ENCODE data around the gene TOMM70. TPM values are rescaled to one million over a fixed set of nuclear protein-coding genes. Genes with fewer than 3 reads are reported as not detected.

The TOMM70 gene
- polyA plus RNA-seq, 1 donor (not counting 4 experiments of a cell fraction or from before 2014, with no cell fraction given) = 40.8 TPM

DNA sequence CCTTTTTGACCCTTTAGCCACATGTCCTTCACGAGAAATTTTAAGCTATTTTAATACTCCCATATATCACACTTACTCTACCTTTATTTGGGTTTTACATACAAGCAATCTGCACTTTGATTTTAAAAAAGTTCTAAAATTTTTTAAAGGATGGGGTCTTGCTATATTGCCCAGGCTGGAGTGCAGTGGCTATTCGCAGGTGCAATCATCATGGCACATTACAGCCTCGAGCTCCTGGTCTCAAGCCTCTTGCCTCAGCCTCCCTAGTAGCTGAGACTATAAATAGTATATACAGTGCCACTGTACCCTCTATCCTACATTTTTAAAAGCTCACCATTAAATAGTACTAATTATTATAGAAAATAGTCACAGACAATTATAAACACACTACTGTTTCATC, 36.5 kb downstream of the TOMM70 start:
- no peak for FAIRE-seq
- no peaks in the 10 kb centered on the region for H4K20me1 ChIP-seq (ENCODE audit: control insufficient read depth, extremely low read depth, insufficient read depth, low read length)
- no peak for DNase-seq (ENCODE audit: low read depth, low spot score)
- TF ChIP-seq EZH2 (IDR thresholded peaks at IDR 0.05; ENCODE audit: low read length) = no peak
- TF ChIP-seq, protein P1, sequence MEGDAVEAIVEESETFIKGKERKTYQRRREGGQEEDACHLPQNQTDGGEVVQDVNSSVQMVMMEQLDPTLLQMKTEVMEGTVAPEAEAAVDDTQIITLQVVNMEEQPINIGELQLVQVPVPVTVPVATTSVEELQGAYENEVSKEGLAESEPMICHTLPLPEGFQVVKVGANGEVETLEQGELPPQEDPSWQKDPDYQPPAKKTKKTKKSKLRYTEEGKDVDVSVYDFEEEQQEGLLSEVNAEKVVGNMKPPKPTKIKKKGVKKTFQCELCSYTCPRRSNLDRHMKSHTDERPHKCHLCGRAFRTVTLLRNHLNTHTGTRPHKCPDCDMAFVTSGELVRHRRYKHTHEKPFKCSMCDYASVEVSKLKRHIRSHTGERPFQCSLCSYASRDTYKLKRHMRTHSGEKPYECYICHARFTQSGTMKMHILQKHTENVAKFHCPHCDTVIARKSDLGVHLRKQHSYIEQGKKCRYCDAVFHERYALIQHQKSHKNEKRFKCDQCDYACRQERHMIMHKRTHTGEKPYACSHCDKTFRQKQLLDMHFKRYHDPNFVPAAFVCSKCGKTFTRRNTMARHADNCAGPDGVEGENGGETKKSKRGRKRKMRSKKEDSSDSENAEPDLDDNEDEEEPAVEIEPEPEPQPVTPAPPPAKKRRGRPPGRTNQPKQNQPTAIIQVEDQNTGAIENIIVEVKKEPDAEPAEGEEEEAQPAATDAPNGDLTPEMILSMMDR (optimal IDR thresholded peaks at IDR 0.05 in 1 of 3, IDR thresholded peaks at IDR 0.05 in 1 of 3, conservative IDR thresholded peaks at IDR 0.05 in 1 of 3; ENCODE audit: extremely low read depth in 1 of 3, insufficient read depth in 2 of 3, low read length in 3 of 3) = no peak
- no peaks in the 10 kb centered on the region for H3K4me1 ChIP-seq (ENCODE audit: control insufficient read depth, extremely low read depth, insufficient read depth, low read length)
- no peaks in the 10 kb centered on the region for H3K79me2 ChIP-seq (ENCODE audit: control insufficient read depth, insufficient read depth, low read length)
- no peak overlapping the region for H3K4me2 ChIP-seq (ENCODE audit: control insufficient read depth, extremely low read depth, insufficient read depth, low read depth, low read length)
- H3K9me3 ChIP-seq (ENCODE audit: control insufficient read depth, low read depth, low read length) = no peaks in the 10 kb centered on the region
- no peak overlapping the region for H3K27ac ChIP-seq (ENCODE audit: control insufficient read depth, insufficient read depth, low read length)
- dilution Hi-C loops (cut with MboI; ENCODE audit: extremely low pct_ligation_motif_present, low sequenced_read_pairs) = no loop called here
- H2AFZ ChIP-seq (ENCODE audit: control insufficient read depth, low read length) = no peak overlapping the region
- no peaks in the 10 kb centered on the region for H3K27me3 ChIP-seq (ENCODE audit: control insufficient read depth, extremely low read depth, insufficient read depth, low read length)
- H3K36me3 ChIP-seq (ENCODE audit: control insufficient read depth in 2 of 2, extremely low read depth in 1 of 2, insufficient read depth in 2 of 2, low read length in 2 of 2) = peaks cover 8 to 10% of the 10 kb centered on the region in 2 experiments
- H3K4me3 ChIP-seq (ENCODE audit: control insufficient read depth in 2 of 3, extremely low read depth in 1 of 3, insufficient read depth in 2 of 3, low read depth in 1 of 3, low read length in 3 of 3) = no peak overlapping the region
- H3K9me1 ChIP-seq (ENCODE audit: control insufficient read depth, extremely low read depth, insufficient read depth, low read length) = no peaks in the 10 kb centered on the region
- no peak overlapping the region for H3K9ac ChIP-seq (ENCODE audit: control insufficient read depth, extremely low read depth, insufficient read depth, low read length)

DNA sequence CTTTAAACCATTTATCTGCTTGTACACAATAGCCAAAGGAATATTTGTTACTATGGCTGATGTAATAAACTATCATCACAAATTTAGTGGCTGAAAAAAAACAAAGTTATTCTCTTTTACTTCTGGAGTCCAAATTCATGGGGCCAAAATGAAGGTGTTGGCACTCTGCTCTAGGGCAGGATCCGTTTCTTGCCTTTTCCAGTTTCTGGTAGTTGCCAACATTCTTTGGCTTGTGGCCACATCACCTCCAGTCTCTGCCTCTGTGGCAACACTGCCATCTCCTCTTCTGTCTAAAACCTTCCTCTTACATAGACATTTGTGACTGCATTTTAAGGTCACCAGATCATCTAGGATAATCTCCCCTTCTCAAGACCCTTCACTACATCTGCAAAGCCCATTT, 39.0 kb downstream of the TOMM70 start:
- Histone ChIP-seq H3K79me2 (ENCODE audit: control insufficient read depth, insufficient read depth, low read length) (no peaks in the 10 kb centered on the region), H3K9ac (ENCODE audit: control insufficient read depth, extremely low read depth, insufficient read depth, low read length) (no peak overlapping the region), H3K4me3 (ENCODE audit: control insufficient read depth in 2 of 3, extremely low read depth in 1 of 3, insufficient read depth in 2 of 3, low read depth in 1 of 3, low read length in 3 of 3) (no peak overlapping the region), H4K20me1 (ENCODE audit: control insufficient read depth, extremely low read depth, insufficient read depth, low read length) (no peaks in the 10 kb centered on the region), H3K27ac (ENCODE audit: control insufficient read depth, insufficient read depth, low read length) (no peak overlapping the region), H3K27me3 (ENCODE audit: control insufficient read depth, extremely low read depth, insufficient read depth, low read length) (no peaks in the 10 kb centered on the region), H3K36me3 (ENCODE audit: control insufficient read depth in 2 of 2, extremely low read depth in 1 of 2, insufficient read depth in 2 of 2, low read length in 2 of 2) (peaks cover 9 to 14% of the 10 kb centered on the region in 2 experiments), H3K9me3 (ENCODE audit: control insufficient read depth, low read depth, low read length) (no peaks in the 10 kb centered on the region), H3K9me1 (ENCODE audit: control insufficient read depth, extremely low read depth, insufficient read depth, low read length) (no peaks in the 10 kb centered on the region), H2AFZ (ENCODE audit: control insufficient read depth, low read length) (no peak overlapping the region), H3K4me2 (ENCODE audit: control insufficient read depth, extremely low read depth, insufficient read depth, low read depth, low read length) (no peak overlapping the region), H3K4me1 (ENCODE audit: control insufficient read depth, extremely low read depth, insufficient read depth, low read length) (no peaks in the 10 kb centered on the region)
- DNase-seq (ENCODE audit: low read depth, low spot score) = no peak
- FAIRE-seq = no peak
- dilution Hi-C loops (cut with MboI; ENCODE audit: extremely low pct_ligation_motif_present, low sequenced_read_pairs) = no loop called here
- TF ChIP-seq, protein P1 (optimal IDR thresholded peaks at IDR 0.05 in 1 of 3, IDR thresholded peaks at IDR 0.05 in 1 of 3, conservative IDR thresholded peaks at IDR 0.05 in 1 of 3; ENCODE audit: extremely low read depth in 1 of 3, insufficient read depth in 2 of 3, low read length in 3 of 3) = no peak
- TF ChIP-seq EZH2 (IDR thresholded peaks at IDR 0.05; ENCODE audit: low read length) = no peak
